K562 (cell line): ENCODE data around the gene OR6C76. TPM values are rescaled to one million over a fixed set of nuclear protein-coding genes. Genes with fewer than 3 reads are reported as not detected.

Experiments
- ATAC-seq: fragments of 200-7000 bp; cut with Tn5 transposase; 3 replicates; pipeline ENCODE4 v1.9.1; 2020; ENCODE audit warnings: moderate library complexity
- BruUV-seq: library from RNA; stranded (reverse); fragments of 400-500 nt; replicated peaks from 2 replicates; lab custom pipeline; 2021; lab: Mats Ljungman, UMichigan
- CTCF ChIA-PET: fragments of 300-600 bp; formaldehyde crosslinking; extraction: SDS; loops from one replicate; lab custom pipeline; 2021; ENCODE audit warnings: low intra/inter-chr PET ratio; lab: Yijun Ruan, JAX
- POLR2A ChIA-PET: fragments of 300-600, 350-650 bp; sonication (Branson Sonifier 250); formaldehyde crosslinking; extraction: SDS; loops from one replicate; lab custom pipeline; 2021; ENCODE audit warnings: antibody characterized with exemption, inconsistent platforms; lab: Yijun Ruan, JAX
- DNase-seq, 4 experiments: peaks; one replicate each; pipeline versions ENCODE4 v3.0.0 to v3.0.0-alpha.2; 2011 to 2018; ENCODE audit warnings: low spot score in 3 of 4, mixed read lengths in 3 of 4; ENCODE audit errors: extremely low read depth in 1 of 4
- FAIRE-seq: peaks from 2 replicates; lab custom pipeline; 2011; peaks lifted over from hg19 to GRCh38; lab: Jason Lieb, UNC
- H2AFZ ChIP-seq: 2 replicates; pipeline ENCODE4 v1.6.0; 2011; ENCODE audit warnings: low read depth, low read length, control low read depth, inconsistent platforms
- H3K27ac ChIP-seq: fragments of 200-600 bp; 3 replicates; pipeline ENCODE4 v1.8.0; 2011; ENCODE audit warnings: low read depth, mild to moderate bottlenecking, control low read depth, inconsistent platforms, low read length, moderate library complexity, mixed read lengths; ENCODE audit errors: extremely low read depth
- H3K27me3 ChIP-seq, 2 experiments: fragments of 300-600 bp in 1 of 2; 2 replicates in 1 of 2; 3 replicates in 1 of 2; pipeline versions ENCODE4 v1.6.0 to v1.8.0; 2011; ENCODE audit warnings: inconsistent platforms in 2 of 2, low read length in 2 of 2, mild to moderate bottlenecking in 1 of 2, mixed read lengths in 1 of 2, moderate library complexity in 1 of 2; ENCODE audit not compliant: control insufficient read depth in 2 of 2, insufficient read depth in 2 of 2
- H3K36me3 ChIP-seq: fragments of 300-600 bp; 3 replicates; pipeline ENCODE4 v1.8.0; 2011; ENCODE audit warnings: mild to moderate bottlenecking, low read length, inconsistent platforms; ENCODE audit not compliant: control insufficient read depth, insufficient read depth
- H3K4me1 ChIP-seq, 2 experiments: fragments of 200-600 bp in 1 of 2; replicated peaks in 1 of 2; 2 replicates in 1 of 2; 3 replicates in 1 of 2; pipeline versions ENCODE4 v1.5.1 to v1.8.0; 2011; ENCODE audit warnings: inconsistent platforms in 2 of 2, low read length in 2 of 2, mild to moderate bottlenecking in 1 of 2, mixed read lengths in 1 of 2, moderate library complexity in 1 of 2; ENCODE audit not compliant: control insufficient read depth in 2 of 2, insufficient read depth in 2 of 2
- H3K4me2 ChIP-seq: 2 replicates; pipeline ENCODE4 v1.6.1; 2011; ENCODE audit warnings: low read length, control low read depth, inconsistent platforms, mixed read lengths; ENCODE audit not compliant: insufficient read depth
- H3K4me3 ChIP-seq: fragments of 200-600 bp; sonication (generic), shearing (Covaris generic); 2 replicates; pipeline ENCODE4 v1.5.1; 2016; ENCODE audit warnings: control low read depth, inconsistent platforms
- H3K79me2 ChIP-seq: fragments of 200-600 bp; 3 replicates; pipeline ENCODE4 v1.8.0; 2011; ENCODE audit warnings: low read length, inconsistent platforms; ENCODE audit not compliant: control insufficient read depth, insufficient read depth
- H3K9ac ChIP-seq, 2 experiments: 2 replicates each; pipeline versions ENCODE4 v1.6.0 to v1.6.1; 2011; ENCODE audit warnings: low read depth in 2 of 2, low read length in 2 of 2, control low read depth in 1 of 2, inconsistent platforms in 1 of 2, mild to moderate bottlenecking in 1 of 2, mixed read lengths in 1 of 2; ENCODE audit not compliant: insufficient read depth in 1 of 2
- H3K9me1 ChIP-seq: one replicate; pipeline ENCODE4 v1.6.0; 2011; ENCODE audit warnings: inconsistent platforms, mild to moderate bottlenecking, low read length, moderate library complexity; ENCODE audit not compliant: control insufficient read depth, insufficient read depth
- H3K9me3 ChIP-seq: replicated peaks from 2 replicates; pipeline ENCODE4 v1.5.1; 2011; ENCODE audit warnings: low read depth, low read length, inconsistent platforms; ENCODE audit not compliant: control insufficient read depth, insufficient read depth
- H4K20me1 ChIP-seq: replicated peaks from 2 replicates; pipeline ENCODE4 v1.6.1; 2011; ENCODE audit warnings: low read length, inconsistent platforms, mixed read lengths; ENCODE audit not compliant: control insufficient read depth, insufficient read depth
- NCOR1 ChIP-seq: fragments of 450-650 bp; IDR thresholded peaks from 2 replicates; pipeline ENCODE4 v1.6.1; 2016; ENCODE audit warnings: mild to moderate bottlenecking, moderate library complexity
- PBX2 ChIP-seq, 2 experiments: IDR thresholded peaks in 1 of 2; conservative IDR thresholded peaks in 1 of 2; 2 replicates each; pipeline ENCODE4 v1.6.1; 2016; ENCODE audit warnings: low read depth in 2 of 2, mild to moderate bottlenecking in 1 of 2, missing compliant biosample characterization in 1 of 2, missing genetic modification characterization in 1 of 2, moderate library complexity in 1 of 2
- STAT6 ChIP-seq: sonication (generic); formaldehyde crosslinking; IDR thresholded peaks from 2 replicates; pipeline ENCODE4 v1.8.1; 2023; ENCODE audit warnings: mild to moderate bottlenecking, missing genetic modification reagents
- in situ Hi-C: fragments of 300-500 bp; cut with MboI; formaldehyde crosslinking; loops from 4 replicates; pipeline ENCODE4 v1.15.0; 2018; ENCODE audit warnings: inconsistent platforms, mixed read lengths
- intact Hi-C: fragments of 100-400 bp; cut with micrococcal nuclease; formaldehyde crosslinking; loops from 2 replicates; pipeline ENCODE4 v1.14.2; 2022
- polyA plus RNA-seq, 8 experiments: library from polyadenylated mRNA; depleted of rRNA in 4 of 8; stranded (reverse) in 5 of 8; unstranded in 3 of 8; fragments of >200 nt; fragmentation: Nextera tagmentation in 2 of 8; fragmentation: Illumina TruSeq in 1 of 8; extraction: Ambion mirVana in 2 of 8; extraction: Trizol in 1 of 8; gene quantifications; 2 replicates each; pipeline versions ENCODE4 v1.2.1 to v1.2.3, GENCODE V29; 2011 to 2014; ENCODE audit warnings: inconsistent platforms in 1 of 8, missing spikeins in 1 of 8
- total RNA-seq, 7 experiments: library from RNA; depleted of rRNA in 6 of 7; stranded (reverse); fragments of >200 nt in 6 of 7; fragmentation: Illumina TruSeq in 2 of 7; extraction: Trizol in 2 of 7; gene quantifications; 2 replicates each; pipeline versions ENCODE4 v1.2.1 to v1.2.3, GENCODE V29; 2011 to 2021; ENCODE audit warnings: low replicate concordance in 1 of 7
- TF ChIP-seq, protein P1 (sequence below): fragments of 450-650 bp; IDR thresholded peaks from 2 replicates; pipeline ENCODE4 v1.6.1; 2016

The OR6C76 gene
- total and polyA plus RNA-seq, 9 of the 15 experiments (the other 6 are each of a cell fraction or from before 2014, with no cell fraction given): not detected

DNA sequence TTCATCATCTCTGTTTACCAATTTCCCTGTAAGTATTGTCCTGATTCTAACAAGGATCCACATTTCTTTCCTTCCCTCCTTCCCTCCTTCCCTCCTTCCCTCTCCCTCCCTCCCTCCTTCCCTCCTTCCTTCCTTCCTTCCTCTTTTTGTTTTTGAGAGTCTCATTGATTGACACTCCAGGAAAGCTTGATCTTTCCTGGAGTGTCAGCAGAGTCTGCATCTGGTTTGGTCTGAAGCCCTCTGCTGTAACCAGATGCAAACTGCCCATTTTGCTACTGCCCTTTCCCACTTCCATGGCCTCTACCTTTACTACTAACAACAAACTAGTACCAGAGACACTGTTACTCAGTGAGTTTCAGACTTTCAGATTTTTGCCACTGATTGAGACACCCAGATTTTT is 40.2 kb upstream of the OR6C76 start:
- no TSS peak for BruUV-seq
- in situ Hi-C loops: no loop called here

More for the DNA sequence above, 40.2 kb upstream of the OR6C76 start:
- DNase-seq (no peak), ATAC-seq (no peak), FAIRE-seq (no peak)
- Histone ChIP-seq H3K27me3 (no peaks in the 10 kb centered on the region), H2AFZ (no peak overlapping the region), H3K79me2 (no peaks in the 10 kb centered on the region), H3K9ac (no peak overlapping the region), H3K4me1 (no peaks in the 10 kb centered on the region), H3K27ac (no peak overlapping the region), H3K4me2 (no peak overlapping the region), H3K9me3 (no peaks in the 10 kb centered on the region), H3K9me1 (no peaks in the 10 kb centered on the region), H3K4me3 (no peak overlapping the region), H4K20me1 (no peaks in the 10 kb centered on the region), H3K36me3 (no peaks in the 10 kb centered on the region)
- POLR2A ChIA-PET: no interaction called here
- TF ChIP-seq PBX2 (CRISPR knock-in tag; IDR thresholded peaks at IDR 0.05; ENCODE audit: low read depth) (no peak), PBX2 (tag; conservative IDR thresholded peaks at IDR 0.05; ENCODE audit: low read depth) (0 out of 2 replicates have a peak, but pooled peaks have one; percentile 26), NCOR1 (no peak), STAT6 (CRISPR knock-in tag) (no peak)
- TF ChIP-seq, protein P1, sequence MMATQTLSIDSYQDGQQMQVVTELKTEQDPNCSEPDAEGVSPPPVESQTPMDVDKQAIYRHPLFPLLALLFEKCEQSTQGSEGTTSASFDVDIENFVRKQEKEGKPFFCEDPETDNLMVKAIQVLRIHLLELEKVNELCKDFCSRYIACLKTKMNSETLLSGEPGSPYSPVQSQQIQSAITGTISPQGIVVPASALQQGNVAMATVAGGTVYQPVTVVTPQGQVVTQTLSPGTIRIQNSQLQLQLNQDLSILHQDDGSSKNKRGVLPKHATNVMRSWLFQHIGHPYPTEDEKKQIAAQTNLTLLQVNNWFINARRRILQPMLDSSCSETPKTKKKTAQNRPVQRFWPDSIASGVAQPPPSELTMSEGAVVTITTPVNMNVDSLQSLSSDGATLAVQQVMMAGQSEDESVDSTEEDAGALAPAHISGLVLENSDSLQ: peak; percentile 85
- CTCF ChIA-PET: no interaction called here
- intact Hi-C loops: no loop called here
